ENCODE results near the gene LGR6. TPM values are rescaled to one million over a fixed set of nuclear protein-coding genes. Genes with fewer than 3 reads are reported as not detected.

Gene LGR6
- total RNA-seq, 4 donors from 2014 or later = 0.12 to 2.8 (median 0.48) TPM

DNA sequence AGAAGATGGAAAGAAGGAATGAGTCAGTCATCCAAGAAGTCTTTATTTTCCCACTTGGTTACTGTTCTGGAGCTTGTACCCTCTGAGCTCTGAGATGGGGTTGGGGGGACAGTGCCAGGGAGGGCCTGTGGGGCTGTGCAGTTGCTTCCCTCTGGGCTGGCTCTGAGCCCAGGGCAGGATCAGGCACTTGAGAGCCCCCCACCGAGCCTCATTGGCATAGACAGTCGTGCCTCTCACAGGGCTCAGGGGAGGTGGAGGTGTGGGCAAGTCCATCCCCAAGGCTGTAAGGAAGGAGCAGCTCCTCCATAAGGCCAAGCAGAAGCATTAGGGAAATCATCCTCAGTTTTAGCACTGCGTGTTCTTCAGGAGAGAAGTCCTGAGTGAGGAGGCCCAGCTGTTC lies 46.6 kb upstream of the LGR6 start:
- H3K9me3 ChIP-seq = no peaks in the 10 kb centered on the region
- H3K4me3 ChIP-seq = no peak overlapping the region
- H3K4me1 ChIP-seq = peaks cover 0 to 28% (median 14%) of the 10 kb centered on the region in 3 donors
- H3K27me3 ChIP-seq = no peaks in the 10 kb centered on the region
- WGBS, 2 donors (ENCODE audit: low coverage in 1 of 2) = 83% methylated on average over 1 of the region's 3 CpGs; no CpG with 5 or more reads in 1 of the 2 donors
- no peak for ATAC-seq
- no peak for TF ChIP-seq CTCF (IDR thresholded peaks at IDR 0.05)
- TF ChIP-seq POLR2AphosphoS5 (IDR thresholded peaks at IDR 0.05) = no peak
- H3K36me3 ChIP-seq = no peaks in the 10 kb centered on the region
- H3K27ac ChIP-seq = no peak overlapping the region

DNA sequence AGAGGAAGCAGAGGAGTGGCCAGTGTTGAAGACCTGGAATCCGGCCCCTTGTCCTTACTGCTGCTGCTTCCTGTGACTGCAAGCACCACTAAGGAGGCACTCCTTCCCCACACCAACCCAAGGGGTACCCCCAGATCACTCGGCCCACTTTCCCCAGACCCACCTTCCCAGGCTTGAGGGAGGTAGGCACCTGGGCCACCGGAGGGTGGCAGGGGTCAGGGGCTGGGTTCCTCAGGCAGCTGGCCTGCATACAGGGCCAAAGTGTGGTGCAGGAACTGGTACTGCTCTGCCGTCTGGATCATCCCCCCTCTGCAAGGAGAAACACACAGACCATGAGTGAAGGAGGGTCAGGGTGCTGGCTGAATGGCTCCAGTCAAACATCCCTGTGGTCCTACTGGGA lies 45.2 kb upstream of the LGR6 start:
- peaks cover 0 to 14% (median 5%) of the 10 kb centered on the region in 3 donors for H3K4me1 ChIP-seq
- no peaks in the 10 kb centered on the region for H3K9me3 ChIP-seq
- H3K27ac ChIP-seq = no peak overlapping the region
- H3K4me3 ChIP-seq = no peak overlapping the region
- TF ChIP-seq EP300 (IDR thresholded peaks at IDR 0.05) = no peak
- TF ChIP-seq CTCF (IDR thresholded peaks at IDR 0.05) = no peak
- TF ChIP-seq POLR2A (IDR thresholded peaks at IDR 0.05) = no peak
- no peak for TF ChIP-seq POLR2AphosphoS5 (IDR thresholded peaks at IDR 0.05)
- no peak for ATAC-seq
- no peaks in the 10 kb centered on the region for H3K36me3 ChIP-seq
- 70% methylated on average over 2 of the region's 4 CpGs; no CpG with 5 or more reads in 1 of the 2 donors for WGBS, 2 donors (ENCODE audit: low coverage in 1 of 2)
- no peaks in the 10 kb centered on the region for H3K27me3 ChIP-seq

DNA sequence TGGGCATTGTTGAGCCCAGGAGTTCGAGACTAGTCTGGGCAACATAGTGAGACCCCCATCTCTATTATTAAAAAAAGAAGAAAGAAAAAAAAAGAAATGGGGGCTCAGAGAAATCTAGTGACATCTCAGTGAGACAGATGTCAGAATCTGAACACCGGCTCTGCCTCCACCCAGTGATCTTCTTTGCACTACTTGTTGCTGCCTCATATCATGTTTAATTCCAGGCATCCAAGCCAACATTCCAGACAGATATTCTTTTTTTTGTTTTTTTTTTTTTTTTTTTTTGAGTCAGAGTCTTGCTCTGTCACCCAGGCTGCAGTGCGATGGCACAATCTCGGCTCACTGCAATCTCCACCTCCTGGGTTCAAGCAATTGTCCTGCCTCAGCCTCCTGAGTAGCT lies 44.0 kb upstream of the LGR6 start:
- WGBS, 2 donors (ENCODE audit: low coverage in 1 of 2) = 79 to 86% methylated on average over 2 to 3 of the region's 4 CpGs
- Histone ChIP-seq H3K4me1 (peaks cover 0 to 13% (median 5%) of the 10 kb centered on the region in 3 donors), H3K4me3 (no peak overlapping the region), H3K9me3 (no peaks in the 10 kb centered on the region), H3K27ac (no peak overlapping the region), H3K36me3 (no peaks in the 10 kb centered on the region), H3K27me3 (peaks cover 9% of the 10 kb centered on the region)
- TF ChIP-seq POLR2AphosphoS5 (IDR thresholded peaks at IDR 0.05) (no peak), EP300 (IDR thresholded peaks at IDR 0.05) (no peak), POLR2A (IDR thresholded peaks at IDR 0.05) (no peak), CTCF (IDR thresholded peaks at IDR 0.05) (no peak)
- no peak for ATAC-seq

- Histone ChIP-seq H3K4me3 (no peak overlapping the region), H3K27ac (no peak overlapping the region), H3K36me3 (no peaks in the 10 kb centered on the region), H3K27me3 (peaks cover 9% of the 10 kb centered on the region), H3K9me3 (no peaks in the 10 kb centered on the region), H3K4me1 (peaks cover 0 to 7% (median 4%) of the 10 kb centered on the region in 3 donors)
- TF ChIP-seq EP300 (IDR thresholded peaks at IDR 0.05) = no peak
- no CpG with 5 or more reads among the region's 9 CpGs for WGBS, 2 donors (ENCODE audit: low coverage in 1 of 2)
- ATAC-seq = no peak
Observed at GRCh38 chr1:202150187-202150586, 43.4 kb upstream of the LGR6 start.

DNA sequence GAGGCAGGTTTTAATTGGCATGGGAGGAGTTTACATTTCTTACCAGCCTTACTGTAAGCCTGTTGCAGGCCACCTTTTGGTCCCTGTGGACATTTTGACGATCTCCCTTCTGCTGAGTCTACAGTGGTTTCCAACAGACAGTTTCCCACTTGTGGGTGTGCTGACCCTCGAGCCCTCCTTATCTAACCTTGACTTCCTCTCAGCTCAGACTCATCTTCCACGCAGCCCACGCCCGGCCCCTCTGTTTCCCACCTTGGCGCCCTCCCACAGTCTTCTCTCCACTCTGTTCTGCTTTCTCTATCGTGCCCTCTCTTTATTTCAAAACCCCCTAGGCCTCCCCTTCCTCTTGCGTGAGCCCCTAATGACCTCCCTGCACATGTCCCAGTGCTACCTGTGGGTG lies 43.0 kb upstream of the LGR6 start:
- no peak for ATAC-seq
- WGBS, 2 donors (ENCODE audit: low coverage in 1 of 2) = 88 to 93% methylated on average over 3 to 8 of the region's 8 CpGs
- no peaks in the 10 kb centered on the region for H3K9me3 ChIP-seq

More for the DNA sequence above, 43.0 kb upstream of the LGR6 start:
- Histone ChIP-seq H3K4me1 (peaks cover 0 to 3% (median 0%) of the 10 kb centered on the region in 3 donors), H3K4me3 (no peak overlapping the region), H3K36me3 (no peaks in the 10 kb centered on the region), H3K27me3 (peaks cover 9% of the 10 kb centered on the region), H3K27ac (no peak overlapping the region)
- no peak for TF ChIP-seq CTCF (IDR thresholded peaks at IDR 0.05)
- TF ChIP-seq POLR2AphosphoS5 (IDR thresholded peaks at IDR 0.05) = no peak
- no peak for TF ChIP-seq POLR2A (IDR thresholded peaks at IDR 0.05)
- TF ChIP-seq EP300 (IDR thresholded peaks at IDR 0.05) = no peak

Measured in gastroesophageal sphincter (tissue), 4 donors.